GM10248 (cell line): ENCODE measurements around the gene DDX6.
"Not testable (repeated sequence)": the region's sequence is repeated elsewhere in the genome, so short reads cannot be mapped to it uniquely, and the experiment has no call there.

Experiments used
- CTCF ChIA-PET: fragments of 300-600 bp; sonication (Branson Sonifier 250); formaldehyde crosslinking; extraction: SDS; loops from one replicate; lab custom pipeline; 2021; ENCODE audit warnings: antibody characterized with exemption; lab: Yijun Ruan, JAX
- POLR2A ChIA-PET: fragments of 350-650 bp; sonication (Branson Sonifier 250); formaldehyde crosslinking; extraction: SDS; loops from one replicate; lab custom pipeline; 2020; ENCODE audit warnings: antibody characterized with exemption; lab: Yijun Ruan, JAX
- DNase-seq: peaks from one replicate; pipeline ENCODE4 v3.0.0; 2012; ENCODE audit errors: extremely low spot score
- TF ChIP-seq, protein P1 (sequence below): IDR thresholded peaks from 2 replicates; pipeline ENCODE4 v1.5.1; 2012; ENCODE audit warnings: mild to moderate bottlenecking, low read depth; ENCODE audit errors: extremely low read depth, missing control alignments, control extremely low read depth

DDX6 gene

GRCh38 chr11:118734031-118734430 is 56.9 kb downstream of the DDX6 start:
- TF ChIP-seq, protein P1, sequence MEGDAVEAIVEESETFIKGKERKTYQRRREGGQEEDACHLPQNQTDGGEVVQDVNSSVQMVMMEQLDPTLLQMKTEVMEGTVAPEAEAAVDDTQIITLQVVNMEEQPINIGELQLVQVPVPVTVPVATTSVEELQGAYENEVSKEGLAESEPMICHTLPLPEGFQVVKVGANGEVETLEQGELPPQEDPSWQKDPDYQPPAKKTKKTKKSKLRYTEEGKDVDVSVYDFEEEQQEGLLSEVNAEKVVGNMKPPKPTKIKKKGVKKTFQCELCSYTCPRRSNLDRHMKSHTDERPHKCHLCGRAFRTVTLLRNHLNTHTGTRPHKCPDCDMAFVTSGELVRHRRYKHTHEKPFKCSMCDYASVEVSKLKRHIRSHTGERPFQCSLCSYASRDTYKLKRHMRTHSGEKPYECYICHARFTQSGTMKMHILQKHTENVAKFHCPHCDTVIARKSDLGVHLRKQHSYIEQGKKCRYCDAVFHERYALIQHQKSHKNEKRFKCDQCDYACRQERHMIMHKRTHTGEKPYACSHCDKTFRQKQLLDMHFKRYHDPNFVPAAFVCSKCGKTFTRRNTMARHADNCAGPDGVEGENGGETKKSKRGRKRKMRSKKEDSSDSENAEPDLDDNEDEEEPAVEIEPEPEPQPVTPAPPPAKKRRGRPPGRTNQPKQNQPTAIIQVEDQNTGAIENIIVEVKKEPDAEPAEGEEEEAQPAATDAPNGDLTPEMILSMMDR = no peak
- CTCF ChIA-PET = interaction anchor here (1.5 kb wide), 1 partner anchor 17 kb away, joined by 4 read pairs; no protein-coding TSS in a partner anchor
- DNase-seq = no peak
- POLR2A ChIA-PET = interaction anchor here (0.7 kb wide), 1 partner anchor 18 kb away, joined by 5 read pairs; no protein-coding TSS in a partner anchor

- POLR2A ChIA-PET, DNase-seq, CTCF ChIA-PET: not testable (repeated sequence)
Measured at GRCh38 chr11:118729753-118730152, 61.2 kb downstream of the DDX6 start.

DNA sequence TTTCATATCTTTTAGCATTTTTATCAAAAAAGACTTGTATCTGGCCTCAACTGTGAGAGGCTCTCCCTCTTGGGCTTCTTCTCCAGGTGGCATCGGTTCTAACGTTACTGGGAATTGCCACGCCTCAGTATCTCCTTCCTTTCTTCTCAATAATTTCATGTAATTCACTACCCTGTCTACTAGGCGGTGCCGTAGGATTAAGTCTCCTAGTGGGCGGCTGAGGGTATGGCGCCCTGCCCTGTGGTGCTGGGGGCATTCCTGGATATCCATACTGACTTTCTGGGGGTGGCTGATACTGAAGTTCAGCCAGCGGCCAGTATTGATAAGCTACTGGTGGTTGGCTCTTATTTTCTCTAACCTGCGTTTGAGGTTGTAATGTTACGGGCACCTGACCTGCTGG is 62.9 kb downstream of the DDX6 start:
- POLR2A ChIA-PET, DNase-seq, CTCF ChIA-PET: not testable (repeated sequence)

GRCh38 chr11:118727721-118728066 is 63.3 kb downstream of the DDX6 start:
- POLR2A ChIA-PET, DNase-seq, CTCF ChIA-PET: not testable (repeated sequence)

DNA sequence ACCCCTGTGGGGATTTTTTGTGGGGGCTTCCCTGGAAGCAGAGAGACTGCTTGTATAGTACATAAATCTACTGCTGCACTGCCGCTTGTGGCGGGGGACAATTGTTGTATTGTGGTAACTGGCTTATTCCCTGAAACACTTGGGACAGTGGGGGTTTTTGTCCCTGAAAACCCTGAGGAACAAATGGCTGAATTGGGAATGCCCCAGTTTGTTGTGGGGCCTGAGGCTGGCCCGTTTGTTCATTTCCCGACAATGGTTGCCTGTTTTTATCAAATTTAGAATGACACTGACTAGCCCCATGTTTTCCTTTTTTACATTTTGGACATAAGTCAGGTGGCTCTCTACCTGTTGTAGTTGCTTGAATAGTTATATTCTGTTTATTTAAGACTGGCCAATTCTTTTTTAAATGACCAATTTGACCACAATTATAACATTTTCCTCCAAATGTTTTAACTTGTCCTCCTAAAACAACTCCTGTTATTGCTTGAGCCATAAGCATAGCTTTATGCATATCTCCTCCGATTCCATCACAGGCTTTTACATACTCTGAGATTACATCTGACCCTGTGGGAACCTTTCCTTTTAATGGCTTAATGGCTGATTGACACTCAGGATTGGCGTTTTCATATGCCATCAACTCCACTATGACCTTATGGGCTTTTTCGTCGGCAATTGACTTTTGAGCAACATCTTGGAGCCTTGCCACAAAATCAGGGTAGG is 63.8 kb downstream of the DDX6 start:
- CTCF ChIA-PET, DNase-seq, POLR2A ChIA-PET: not testable (repeated sequence)

GRCh38 chr11:118721478-118722015 is 69.4 kb downstream of the DDX6 start:
- CTCF ChIA-PET, DNase-seq, POLR2A ChIA-PET: not testable (repeated sequence)

DNA sequence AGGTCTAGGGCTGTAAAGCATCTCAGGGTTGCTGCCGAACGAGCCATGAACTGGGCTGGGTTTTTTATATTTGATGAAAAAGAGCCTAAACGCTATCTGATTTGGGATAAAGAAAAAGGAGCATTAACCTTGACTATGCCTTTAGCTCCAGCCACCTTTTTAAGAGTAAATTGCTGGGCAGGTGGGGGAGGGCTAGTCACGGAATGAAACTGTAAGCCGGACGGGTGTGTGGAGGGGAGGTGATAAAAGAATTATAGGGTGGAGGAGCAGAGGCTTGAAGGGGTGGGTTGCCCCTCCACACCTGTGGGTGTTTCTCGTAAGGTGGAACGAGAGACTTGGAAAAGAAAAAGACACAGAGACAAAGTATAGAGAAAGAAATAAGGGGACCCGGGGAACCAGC is 70.2 kb downstream of the DDX6 start:
- CTCF ChIA-PET, POLR2A ChIA-PET, DNase-seq: not testable (repeated sequence)

DNA sequence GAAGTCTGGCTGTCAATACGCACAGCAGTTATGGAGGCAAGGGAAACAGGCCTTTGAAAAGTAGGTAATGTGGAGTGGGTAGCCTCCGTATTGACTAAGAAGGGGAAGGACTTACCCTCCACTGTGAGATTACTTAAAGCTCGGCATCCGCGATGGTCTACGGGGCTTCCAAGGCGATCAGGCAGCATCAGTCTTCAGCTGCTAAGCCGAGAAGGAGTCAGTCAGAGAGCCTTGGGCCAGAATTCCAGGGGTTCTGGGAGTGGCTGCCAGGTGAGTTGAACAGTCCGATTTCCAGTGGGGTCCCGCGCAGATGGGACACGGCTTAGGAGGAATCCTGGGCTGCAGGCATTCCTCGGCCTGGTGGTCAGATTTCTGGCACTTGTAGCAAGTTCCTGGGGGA is 70.9 kb downstream of the DDX6 start:
- CTCF ChIA-PET, DNase-seq, POLR2A ChIA-PET: not testable (repeated sequence)

- POLR2A ChIA-PET, CTCF ChIA-PET, DNase-seq: not testable (repeated sequence)
Measured at GRCh38 chr11:118718562-118718961, 72.4 kb downstream of the DDX6 start.

GRCh38 chr11:118717733-118718132 is 73.2 kb downstream of the DDX6 start:
- CTCF ChIA-PET, POLR2A ChIA-PET, DNase-seq: not testable (repeated sequence)

DNA sequence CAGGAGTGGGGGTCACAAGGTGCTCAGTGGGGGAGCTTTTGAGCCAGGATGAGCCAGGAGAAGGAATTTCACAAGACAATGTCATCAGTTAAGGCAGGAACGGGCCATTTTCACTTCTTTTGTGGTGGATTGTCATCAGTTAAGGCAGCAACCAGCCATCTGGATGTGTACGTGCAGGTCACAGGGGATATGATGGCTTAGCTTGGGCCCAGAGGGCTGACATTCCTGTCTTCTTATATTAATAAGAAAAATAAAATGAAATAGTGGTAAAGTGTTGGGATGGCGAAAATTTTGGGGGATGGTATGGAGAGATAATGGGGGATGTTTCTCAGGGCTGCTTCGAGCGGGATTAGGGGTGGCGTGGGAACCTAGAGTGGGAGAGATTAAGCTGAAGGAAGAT is 73.7 kb downstream of the DDX6 start:
- POLR2A ChIA-PET, DNase-seq, CTCF ChIA-PET: not testable (repeated sequence)

DNA sequence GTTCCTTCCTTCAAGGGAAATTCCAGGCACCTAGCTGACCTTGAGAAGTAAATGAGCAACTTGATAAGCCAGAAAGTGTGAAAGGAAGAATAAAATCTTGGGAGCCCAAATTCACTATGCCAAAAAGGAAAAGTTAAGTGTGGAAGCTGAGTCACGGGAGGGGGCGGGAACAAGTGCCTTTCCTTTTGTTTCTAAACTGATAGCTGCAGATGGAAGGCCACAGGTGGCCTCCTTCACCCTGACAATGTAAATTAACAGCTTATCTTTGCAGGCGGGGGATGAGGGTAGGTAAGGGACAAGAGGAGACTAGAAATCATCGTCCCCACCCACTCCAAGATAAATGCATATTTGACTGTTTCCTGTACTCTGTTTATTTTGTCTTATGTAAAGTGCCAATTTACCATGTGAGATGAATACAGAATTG is 75.1 kb downstream of the DDX6 start:
- TF ChIP-seq, protein P1 = no peak
- ChIA-PET POLR2A (interaction anchor here (0.6 to 1.0 kb wide), 3 partner anchors 19 to 331 kb away, joined by 3 to 5 read pairs (median 5); partner anchors contain the start of gene DDX6), CTCF (interaction anchor here (1.1 to 1.7 kb wide), 5 partner anchors 21 to 214 kb away, joined by 3 to 6 read pairs (median 4); no protein-coding TSS in a partner anchor)
- DNase-seq = no peak
